Measurements from ENCODE around the gene COL6A3.

The COL6A3 gene

GRCh38 chr2:237413777-237414661 is at the start of gene COL6A3:
COL6A3 (minus strand) TSS chr2:237414164; CDS start chr2:237396817, 17,347 bp downstream.
- H3K4me3 ChIP-seq (ENCODE audit: control insufficient read depth, low read depth, low read length): peak within 1 kb of the TSS; percentile 100

GRCh38 chr2:237459741-237460174 is 45.8 kb upstream of the COL6A3 start:
- no peak for TF ChIP-seq CTCF (conservative IDR thresholded peaks at IDR 0.05; ENCODE audit: control insufficient read depth, insufficient read depth, low read depth, low read length)
- H3K4me3 ChIP-seq (ENCODE audit: control insufficient read depth, low read depth, low read length): no peak overlapping the region
- DNase-seq (ENCODE audit: low read depth): peak; percentile 90

More at GRCh38 chr2:237413777-237414661, at the start of gene COL6A3:
- DNase-seq (ENCODE audit: low read depth): peak; percentile 98
- no peak for TF ChIP-seq CTCF (conservative IDR thresholded peaks at IDR 0.05; ENCODE audit: control insufficient read depth, insufficient read depth, low read depth, low read length)

- TF ChIP-seq CTCF (conservative IDR thresholded peaks at IDR 0.05; ENCODE audit: control insufficient read depth, insufficient read depth, low read depth, low read length): no peak
- H3K4me3 ChIP-seq (ENCODE audit: control insufficient read depth, low read depth, low read length): no peak overlapping the region
- DNase-seq (ENCODE audit: low read depth): peak; percentile 36
These were observed 45.3 kb upstream of the COL6A3 start for GRCh38 chr2:237459226-237459625.

GRCh38 chr2:237458519-237458918 is 44.6 kb upstream of the COL6A3 start:
- no peak overlapping the region for H3K4me3 ChIP-seq (ENCODE audit: control insufficient read depth, low read depth, low read length)
- no peak for DNase-seq (ENCODE audit: low read depth)
- no peak for TF ChIP-seq CTCF (conservative IDR thresholded peaks at IDR 0.05; ENCODE audit: control insufficient read depth, insufficient read depth, low read depth, low read length)

GRCh38 chr2:237457388-237457941 is 43.5 kb upstream of the COL6A3 start:
- DNase-seq (ENCODE audit: low read depth): no peak
- H3K4me3 ChIP-seq (ENCODE audit: control insufficient read depth, low read depth, low read length): no peak overlapping the region
- no peak for TF ChIP-seq CTCF (conservative IDR thresholded peaks at IDR 0.05; ENCODE audit: control insufficient read depth, insufficient read depth, low read depth, low read length)

- TF ChIP-seq CTCF (conservative IDR thresholded peaks at IDR 0.05; ENCODE audit: control insufficient read depth, insufficient read depth, low read depth, low read length): no peak
- DNase-seq (ENCODE audit: low read depth): peak; percentile 77
- no peak overlapping the region for H3K4me3 ChIP-seq (ENCODE audit: control insufficient read depth, low read depth, low read length)
These were observed 42.4 kb upstream of the COL6A3 start for GRCh38 chr2:237456200-237456843.
